Ovary (tissue), 9 donors: Measurements from ENCODE around the gene ABLIM1. TPM values are rescaled to one million over a fixed set of nuclear protein-coding genes. Genes with fewer than 3 reads are reported as not detected.
A peak's percentile ranks its signal among the peaks of the same experiment; 100 is the strongest.

Source experiments
- DNase-seq, 5 donors: peaks; one replicate each; pipeline ENCODE4 v3.0.0-alpha.2; 2019 to 2020
- H3K27ac ChIP-seq, 2 donors: fragments of 200-600 bp; one replicate each; pipeline versions ENCODE4 v1.5.1 to v1.8.0; 2019 to 2022
- H3K27me3 ChIP-seq: fragments of 200-600 bp; one replicate; pipeline ENCODE4 v1.8.0; 2022
- H3K36me3 ChIP-seq: fragments of 200-600 bp; sonication (generic); one replicate; pipeline ENCODE4 v1.5.1; 2019
- H3K4me1 ChIP-seq: one replicate; pipeline ENCODE4 v1.8.1; 2013; ENCODE audit warnings: mild to moderate bottlenecking, moderate library complexity; ENCODE audit not compliant: insufficient read depth
- H3K4me3 ChIP-seq: fragments of 200-600 bp; sonication (generic); one replicate; pipeline ENCODE4 v1.5.1; 2017
- H3K9me3 ChIP-seq, 2 donors: fragments of 200-600 bp in 1 of 2; sonication (generic) in 1 of 2; one replicate each; pipeline versions ENCODE4 v1.5.1 to v1.8.1; 2013 to 2019; ENCODE audit warnings: mild to moderate bottlenecking in 1 of 2, moderate library complexity in 1 of 2
- EP300 ChIP-seq: sonication (generic); formaldehyde crosslinking; IDR thresholded peaks from one replicate; pipeline ENCODE4 v1.6.1; 2017; ENCODE audit warnings: antibody characterized with exemption
- POLR2A ChIP-seq: fragments of 450-650 bp; IDR thresholded peaks from one replicate; pipeline ENCODE4 v1.6.1; 2017; ENCODE audit warnings: antibody characterized with exemption, mild to moderate bottlenecking, moderate library complexity
- WGBS, 3 donors: extraction: QIAGEN DNeasy Blood & Tissue Kit in 1 of 3; methylation state at CpG; one replicate each; pipeline versions ENCODE4 v1.1.5 to v1.1.7; 2013 to 2017; 5-methylcytosine and 5-hydroxymethylcytosine counted together
- intact Hi-C, 4 donors: fragments of 100-400 bp; cut with DNase I; formaldehyde crosslinking; loops; one replicate each; pipeline versions ENCODE4 v1.11.0 to v1.15.1; 2022 to 2023
- polyA plus RNA-seq, 2 donors: library from polyadenylated mRNA; stranded (reverse); fragments of 200-250 nt in 1 of 2; fragments of 350-450 nt in 1 of 2; fragmentation: Illumina TruSeq in 1 of 2; extraction: RNeasy Lipid Tissue Mini Kit (QIAGEN cat#74804) in 1 of 2; gene quantifications; one replicate each; pipeline ENCODE4 v1.2.3, GENCODE V29; 2013 to 2014
- total RNA-seq, 7 donors: library from RNA; depleted of rRNA in 2 of 7; stranded (reverse); fragments of >200 nt in 2 of 7; fragmentation: NEBNext Ultra II Directional in 3 of 7; extraction: Animal tissue kit (Norgen Biotek cat#: 25700) in 3 of 7; gene quantifications; one replicate each; pipeline versions ENCODE4 v1.1.0 to v1.2.4, GENCODE V29; 2016 to 2023
- TF ChIP-seq, protein P1 (sequence below), 3 donors: fragments of 450-650 bp in 2 of 3; fragments of 200-600 bp in 1 of 3; IDR thresholded peaks; one replicate each; pipeline versions ENCODE4 v1.5.1 to v1.8.0; 2016 to 2022; ENCODE audit warnings: antibody characterized with exemption in 3 of 3, mild to moderate bottlenecking in 1 of 3
- donor health status: DM: no; HTN: no; CAD: no; lungs with moderate emphysema.
- donor health status: DM: no; HTN: no; CAD: no.
- donor health status: Bipolar disorder and iron deficiency.
- donor health status: DM: yes; HTN: yes; CAD: no.
- donor health status: DM: no; HTN: no; CAD: no.
- donor health status: DM: yes; HTN: yes; CAD: no.

ABLIM1 gene
- total and polyA plus RNA-seq, 9 donors, result 155 to 505 (median 283) TPM

DNA sequence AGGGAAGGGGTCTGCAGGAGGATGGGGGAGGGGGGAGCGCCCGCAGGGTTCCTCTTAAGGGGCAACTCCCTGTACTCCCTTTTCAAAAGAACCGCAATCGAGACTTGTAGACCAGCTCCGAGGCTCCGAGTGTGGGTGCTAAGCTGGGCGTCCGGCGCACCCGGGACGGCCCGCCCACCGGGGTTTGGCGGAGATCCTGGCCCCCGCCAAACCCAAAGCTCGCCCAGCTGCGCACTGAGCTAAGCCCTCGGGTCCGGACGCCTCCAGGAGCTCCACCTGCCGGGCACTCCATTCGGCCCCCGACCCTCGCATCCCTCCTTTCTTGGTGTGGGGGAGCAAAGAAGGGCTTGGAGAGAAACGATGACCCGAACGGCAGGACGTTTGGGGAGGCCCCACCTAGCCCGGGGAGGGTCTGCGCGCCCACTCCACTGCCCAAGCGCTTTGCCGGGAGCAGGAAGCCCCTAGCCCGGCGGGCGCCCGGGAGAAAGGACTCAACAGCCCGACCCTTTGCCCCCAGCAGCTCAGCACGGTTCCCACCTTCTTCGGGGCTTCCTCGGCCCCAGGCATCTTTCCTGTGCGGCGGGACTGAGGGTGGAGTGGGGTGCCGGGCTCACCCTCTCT is 254.4 kb downstream of the ABLIM1 start:
- H3K27me3 ChIP-seq, result no peaks in the 10 kb centered on the region
- no peaks in the 10 kb centered on the region for H3K36me3 ChIP-seq
- WGBS, 3 donors, result 0 to 1% (median 1%) methylated on average over 39 to 44 of the region's 44 CpGs
- TF ChIP-seq, protein P1, sequence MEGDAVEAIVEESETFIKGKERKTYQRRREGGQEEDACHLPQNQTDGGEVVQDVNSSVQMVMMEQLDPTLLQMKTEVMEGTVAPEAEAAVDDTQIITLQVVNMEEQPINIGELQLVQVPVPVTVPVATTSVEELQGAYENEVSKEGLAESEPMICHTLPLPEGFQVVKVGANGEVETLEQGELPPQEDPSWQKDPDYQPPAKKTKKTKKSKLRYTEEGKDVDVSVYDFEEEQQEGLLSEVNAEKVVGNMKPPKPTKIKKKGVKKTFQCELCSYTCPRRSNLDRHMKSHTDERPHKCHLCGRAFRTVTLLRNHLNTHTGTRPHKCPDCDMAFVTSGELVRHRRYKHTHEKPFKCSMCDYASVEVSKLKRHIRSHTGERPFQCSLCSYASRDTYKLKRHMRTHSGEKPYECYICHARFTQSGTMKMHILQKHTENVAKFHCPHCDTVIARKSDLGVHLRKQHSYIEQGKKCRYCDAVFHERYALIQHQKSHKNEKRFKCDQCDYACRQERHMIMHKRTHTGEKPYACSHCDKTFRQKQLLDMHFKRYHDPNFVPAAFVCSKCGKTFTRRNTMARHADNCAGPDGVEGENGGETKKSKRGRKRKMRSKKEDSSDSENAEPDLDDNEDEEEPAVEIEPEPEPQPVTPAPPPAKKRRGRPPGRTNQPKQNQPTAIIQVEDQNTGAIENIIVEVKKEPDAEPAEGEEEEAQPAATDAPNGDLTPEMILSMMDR (IDR thresholded peaks at IDR 0.05), result peak in 2 of 3 donors; percentile 27 to 46
- no peak for TF ChIP-seq POLR2A
- peak overlapping the region; percentile 52 to 66 for H3K27ac ChIP-seq
- H3K4me3 ChIP-seq, result peak overlapping the region; percentile 57
- H3K4me1 ChIP-seq, result peaks cover 15% of the 10 kb centered on the region
- H3K9me3 ChIP-seq, result no peaks in the 10 kb centered on the region
- intact Hi-C loops, result loop anchor here in 1 of 4 donors (10.0 kb wide), 1 partner anchor 99 kb away; no protein-coding TSS in a partner anchor
- DNase-seq, result peak; percentile 59 to 76 (median 68)

DNA sequence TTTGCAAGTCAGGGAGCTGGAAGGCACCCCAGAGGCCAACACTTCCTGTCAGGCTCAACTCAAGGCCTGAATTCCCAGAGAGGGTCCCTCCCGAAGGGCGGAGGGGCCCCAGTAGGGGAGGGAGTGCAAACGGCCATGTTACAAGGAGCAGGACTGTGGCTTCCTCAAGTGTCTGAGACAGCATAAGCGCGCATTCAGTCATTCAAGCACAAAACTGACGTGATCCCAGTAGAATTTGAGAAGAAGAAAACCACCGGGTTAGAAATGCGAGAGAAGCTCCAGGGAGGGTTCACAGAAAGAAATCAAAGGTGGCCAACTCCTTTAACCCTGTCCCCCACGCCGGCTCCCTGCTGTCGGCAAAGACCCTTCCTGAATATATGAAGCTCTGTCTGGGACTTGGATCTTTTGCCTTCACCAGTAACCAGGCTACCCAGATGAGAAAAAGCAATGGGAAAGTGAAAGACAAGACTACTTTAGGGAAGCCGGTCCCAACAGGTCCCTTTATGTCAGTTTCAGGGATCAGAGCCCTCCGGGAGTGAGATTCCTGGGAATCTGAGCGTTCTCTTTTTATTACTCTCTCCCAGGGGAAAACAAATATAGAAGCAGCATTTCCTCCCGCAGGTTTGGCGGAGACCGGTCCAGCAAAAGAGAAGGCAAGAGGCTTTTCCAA is 255.1 kb downstream of the ABLIM1 start:
- Histone ChIP-seq H3K36me3 (no peaks in the 10 kb centered on the region), H3K9me3 (no peaks in the 10 kb centered on the region), H3K27me3 (no peaks in the 10 kb centered on the region), H3K4me1 (peaks cover 19% of the 10 kb centered on the region), H3K4me3 (peak overlapping the region; percentile 57), H3K27ac (peak overlapping the region; percentile 52 to 66)
- 3 to 9% (median 8%) methylated on average over 17 of the region's 17 CpGs for WGBS, 3 donors
- TF ChIP-seq, protein P1 (IDR thresholded peaks at IDR 0.05), result no peak
- DNase-seq, result no peak
- intact Hi-C loops, result loop anchor here in 1 of 4 donors (10.0 kb wide), 1 partner anchor 98 kb away; no protein-coding TSS in a partner anchor

DNA sequence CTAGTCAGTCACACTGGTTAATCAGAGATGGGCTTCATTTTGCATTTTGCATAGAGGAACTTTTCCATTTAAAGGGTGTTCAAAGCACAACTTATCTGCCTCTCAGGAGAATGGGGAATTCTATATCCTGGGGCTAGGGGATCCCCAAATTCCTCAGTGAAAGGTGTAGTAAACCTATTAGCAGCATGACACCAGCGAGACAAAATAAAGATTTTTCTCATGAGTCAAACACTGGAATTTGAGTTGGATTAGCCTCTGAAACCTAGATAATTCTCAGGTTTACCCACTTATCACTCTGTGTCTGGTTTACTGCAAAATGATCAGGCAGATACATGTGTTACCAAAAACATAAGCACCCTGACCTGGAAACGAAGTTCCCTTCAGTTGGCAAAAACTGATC is 255.8 kb downstream of the ABLIM1 start:
- WGBS, 3 donors, result 29 to 45% (median 39%) methylated on average over 2 of the region's 2 CpGs
- H3K27ac ChIP-seq, result peak overlapping the region; percentile 6 to 66
- H3K4me3 ChIP-seq, result peak overlapping the region; percentile 57

DNA sequence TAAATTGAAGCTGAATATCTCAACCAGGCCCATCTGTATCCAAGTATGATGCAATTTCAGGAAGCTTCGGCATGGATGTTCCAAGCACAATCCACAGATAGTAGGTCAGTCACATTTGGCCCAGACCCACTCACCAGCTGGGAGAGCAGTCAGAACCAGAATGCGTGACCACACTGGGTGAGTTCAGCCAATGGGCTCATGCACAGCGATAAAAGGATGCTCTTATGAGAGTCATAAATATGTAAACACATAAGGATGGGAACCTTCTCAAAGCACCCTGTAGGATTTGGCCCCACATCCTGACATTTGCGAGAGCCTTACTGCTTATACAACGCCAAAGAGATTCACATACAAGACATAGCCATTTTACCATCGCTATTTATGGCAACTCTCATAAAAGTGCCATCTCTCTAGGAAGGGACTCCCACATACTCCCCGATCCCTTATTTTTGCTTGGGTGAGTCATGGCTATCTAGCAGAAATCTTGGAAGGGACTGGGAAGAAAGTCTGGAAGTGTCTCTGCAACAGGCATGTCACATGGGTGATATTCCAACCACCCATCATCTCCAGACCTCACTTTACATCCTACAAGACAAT is 256.8 kb downstream of the ABLIM1 start:
- 10 to 14% (median 14%) methylated on average over 7 of the region's 7 CpGs for WGBS, 3 donors
- TF ChIP-seq, protein P1 (IDR thresholded peaks at IDR 0.05), result no peak
- TF ChIP-seq POLR2A, result no peak
- Histone ChIP-seq H3K36me3 (no peaks in the 10 kb centered on the region), H3K27ac (peak overlapping the region in 1 of 2 donors; percentile 6), H3K4me3 (no peak overlapping the region), H3K27me3 (no peaks in the 10 kb centered on the region), H3K9me3 (no peaks in the 10 kb centered on the region), H3K4me1 (peaks cover 25% of the 10 kb centered on the region)
- peak; percentile 75 to 89 (median 83) for DNase-seq
- intact Hi-C loops, result loop anchor here in 1 of 4 donors (10.0 kb wide), 1 partner anchor 96 kb away; no protein-coding TSS in a partner anchor

More for the DNA sequence above, 255.8 kb downstream of the ABLIM1 start:
- H3K4me1 ChIP-seq, result peaks cover 23% of the 10 kb centered on the region
- TF ChIP-seq, protein P1 (IDR thresholded peaks at IDR 0.05), result no peak
- TF ChIP-seq EP300, result no peak
- TF ChIP-seq POLR2A, result no peak
- H3K27me3 ChIP-seq, result no peaks in the 10 kb centered on the region
- H3K9me3 ChIP-seq, result no peaks in the 10 kb centered on the region
- no peak for DNase-seq
- no peaks in the 10 kb centered on the region for H3K36me3 ChIP-seq
- intact Hi-C loops, result loop anchor here in 1 of 4 donors (10.0 kb wide), 1 partner anchor 97 kb away; no protein-coding TSS in a partner anchor
